H9 (cell line): ENCODE data around the gene TMPRSS2. TPM values are rescaled to one million over a fixed set of nuclear protein-coding genes. Genes with fewer than 3 reads are reported as not detected.

Experiments
- DNase-seq: peaks from one replicate; pipeline ENCODE4 v3.0.0-alpha.2; 2017
- H2AFZ ChIP-seq: one replicate; pipeline ENCODE4 v1.6.1; 2013; ENCODE audit warnings: mild to moderate bottlenecking, low read length, control low read depth, moderate library complexity
- H2AK5ac ChIP-seq: 2 replicates; pipeline ENCODE4 v1.6.1; 2013; ENCODE audit warnings: low read length, control low read depth, mixed read lengths; ENCODE audit not compliant: insufficient read length
- H2BK120ac ChIP-seq: one replicate; pipeline ENCODE4 v1.6.1; 2013; ENCODE audit warnings: low read depth, mild to moderate bottlenecking, low read length, control low read depth, inconsistent platforms; ENCODE audit not compliant: poor library complexity, severe bottlenecking
- H2BK12ac ChIP-seq: 2 replicates; pipeline ENCODE4 v1.6.1; 2013; ENCODE audit warnings: low read length, control low read depth, mixed read lengths, low read depth; ENCODE audit not compliant: insufficient read length
- H2BK15ac ChIP-seq: 2 replicates; pipeline ENCODE4 v1.6.1; 2013; ENCODE audit warnings: low read depth, low read length, control low read depth
- H2BK20ac ChIP-seq: one replicate; pipeline ENCODE4 v1.6.1; 2013; ENCODE audit warnings: low read depth, mild to moderate bottlenecking, low read length, control low read depth, inconsistent platforms; ENCODE audit not compliant: poor library complexity, severe bottlenecking
- H2BK5ac ChIP-seq: 2 replicates; pipeline ENCODE4 v1.6.1; 2013; ENCODE audit warnings: low read length, control low read depth, mixed read lengths; ENCODE audit not compliant: insufficient read length
- H3K14ac ChIP-seq: 2 replicates; pipeline ENCODE4 v1.6.1; 2013; ENCODE audit warnings: low read length, control low read depth; ENCODE audit not compliant: insufficient read depth
- H3K18ac ChIP-seq: 2 replicates; pipeline ENCODE4 v1.6.1; 2013; ENCODE audit warnings: low read depth, mild to moderate bottlenecking, mixed read lengths, low read length, control low read depth; ENCODE audit not compliant: insufficient read length
- H3K23ac ChIP-seq: 2 replicates; pipeline ENCODE4 v1.6.1; 2013; ENCODE audit warnings: low read length, control low read depth, mixed read lengths, low read depth; ENCODE audit not compliant: insufficient read length
- H3K23me2 ChIP-seq: 2 replicates; pipeline ENCODE4 v1.6.1; 2013; ENCODE audit warnings: low read depth, mild to moderate bottlenecking, mixed read lengths, low read length, control low read depth; ENCODE audit not compliant: insufficient read length, poor library complexity, severe bottlenecking
- H3K27ac ChIP-seq: 2 replicates; pipeline ENCODE4 v1.5.1; 2013; ENCODE audit warnings: low read length, control low read depth, mixed read lengths, low read depth; ENCODE audit not compliant: insufficient read length
- H3K27me3 ChIP-seq: 2 replicates; pipeline ENCODE4 v1.6.1; 2013; ENCODE audit warnings: low read length, control low read depth, inconsistent platforms; ENCODE audit not compliant: insufficient read depth
- H3K4ac ChIP-seq: 2 replicates; pipeline ENCODE4 v1.6.1; 2013; ENCODE audit warnings: low read depth, mild to moderate bottlenecking, control low read depth, inconsistent platforms, low read length, moderate library complexity
- H3K4me1 ChIP-seq: 2 replicates; pipeline ENCODE4 v1.6.1; 2013; ENCODE audit warnings: low read length, control low read depth, inconsistent platforms; ENCODE audit not compliant: insufficient read depth
- H3K4me2 ChIP-seq: 2 replicates; pipeline ENCODE4 v1.6.1; 2013; ENCODE audit warnings: low read length, control low read depth, mixed read lengths; ENCODE audit not compliant: insufficient read length, insufficient read depth
- H3K56ac ChIP-seq: 2 replicates; pipeline ENCODE4 v1.6.1; 2013; ENCODE audit warnings: low read depth, mild to moderate bottlenecking, mixed read lengths, low read length, control low read depth; ENCODE audit not compliant: insufficient read length
- H3K79me1 ChIP-seq: 2 replicates; pipeline ENCODE4 v1.6.1; 2013; ENCODE audit warnings: low read depth, mild to moderate bottlenecking, moderate library complexity, low read length, control low read depth, inconsistent platforms; ENCODE audit not compliant: insufficient read depth, poor library complexity, severe bottlenecking
- H3K79me2 ChIP-seq: 2 replicates; pipeline ENCODE4 v1.6.1; 2013; ENCODE audit warnings: low read length, control low read depth, inconsistent platforms; ENCODE audit not compliant: insufficient read depth
- H3K9ac ChIP-seq: 2 replicates; pipeline ENCODE4 v1.6.1; 2013; ENCODE audit warnings: low read length, control low read depth, mixed read lengths; ENCODE audit not compliant: insufficient read length; ENCODE audit errors: extremely low read depth
- H3K9me3 ChIP-seq: one replicate; pipeline ENCODE4 v1.6.1; 2013; ENCODE audit warnings: low read depth, low read length, inconsistent platforms; ENCODE audit not compliant: control insufficient read depth
- H3T11ph ChIP-seq: one replicate; pipeline ENCODE4 v1.6.1; 2013; ENCODE audit warnings: mild to moderate bottlenecking, low read length, control low read depth, inconsistent platforms
- H4K20me1 ChIP-seq: one replicate; pipeline ENCODE4 v1.6.1; 2013; ENCODE audit not compliant: control insufficient read depth, insufficient read length, insufficient read depth
- H4K5ac ChIP-seq: 2 replicates; pipeline ENCODE4 v1.6.1; 2013; ENCODE audit warnings: low read depth, mild to moderate bottlenecking, mixed read lengths, low read length, control low read depth; ENCODE audit not compliant: insufficient read length
- H4K8ac ChIP-seq: replicated peaks from 2 replicates; pipeline ENCODE4 v1.6.1; 2013; ENCODE audit warnings: low read length, control low read depth, mixed read lengths, low read depth; ENCODE audit not compliant: insufficient read length
- H4K91ac ChIP-seq: 2 replicates; pipeline ENCODE4 v1.6.1; 2013; ENCODE audit warnings: low read depth, mild to moderate bottlenecking, moderate library complexity, mixed read lengths, low read length, control low read depth; ENCODE audit not compliant: insufficient read length
- H3K27ac Mint-ChIP-seq, 3 experiments: 2 replicates in 2 of 3; 3 replicates in 1 of 3; pipeline ENCODE4 v1.8.0; 2020 to 2021; ENCODE audit warnings: mixed read lengths in 3 of 3, mild to moderate bottlenecking in 1 of 3, moderate library complexity in 1 of 3
- H3K27me3 Mint-ChIP-seq: 2 replicates; pipeline ENCODE4 v1.8.0; 2021; ENCODE audit warnings: low read depth, mild to moderate bottlenecking, moderate library complexity, mixed read lengths
- H3K36me3 Mint-ChIP-seq, 3 experiments: 2 replicates in 2 of 3; 3 replicates in 1 of 3; pipeline ENCODE4 v1.8.0; 2020 to 2021; ENCODE audit warnings: low read depth in 3 of 3, mixed read lengths in 3 of 3; ENCODE audit not compliant: insufficient read depth in 1 of 3
- H3K4me1 Mint-ChIP-seq, 2 experiments: 2 replicates each; pipeline ENCODE4 v1.8.0; 2020; ENCODE audit warnings: mixed read lengths in 2 of 2
- H3K4me3 Mint-ChIP-seq, 2 experiments: 2 replicates in 1 of 2; 3 replicates in 1 of 2; pipeline ENCODE4 v1.8.0; 2020 to 2021; ENCODE audit warnings: mild to moderate bottlenecking in 2 of 2, mixed read lengths in 2 of 2, moderate library complexity in 1 of 2
- H3K9me3 Mint-ChIP-seq, 2 experiments: 2 replicates in 1 of 2; 3 replicates in 1 of 2; pipeline ENCODE4 v1.8.0; 2020; ENCODE audit warnings: mild to moderate bottlenecking in 2 of 2, mixed read lengths in 2 of 2, moderate library complexity in 1 of 2
- CTCF ChIP-seq: fragments of 200-600 bp; sonication (generic); conservative IDR thresholded peaks from 3 replicates; pipeline ENCODE4 v1.8.0; 2021; ENCODE audit warnings: antibody characterized with exemption, mild to moderate bottlenecking
- WGBS: extraction: QIAGEN DNeasy Blood & Tissue Kit; methylation state at CpG from one replicate; pipeline ENCODE4 v1.1.7; 2013; ENCODE audit warnings: missing lambda C conversion rate, low lambda C conversion rate, mixed read lengths; ENCODE audit not compliant: insufficient read length; ENCODE audit errors: extremely low coverage; 5-methylcytosine and 5-hydroxymethylcytosine counted together
- total RNA-seq: library from RNA; stranded (reverse); gene quantifications from 2 replicates; pipeline ENCODE4 v1.2.1, GENCODE V29; 2021

TMPRSS2 gene
- total RNA-seq, 1 experiment from 2014 or later = 12.1 TPM

- Mint-ChIP-seq H3K4me3 (no peak overlapping the region), H3K36me3 (peaks cover 8 to 31% (median 12%) of the 10 kb centered on the region in 3 experiments), H3K4me1 (peaks cover 21% of the 10 kb centered on the region in 2 experiments), H3K27ac (no peak overlapping the region), H3K27me3 (no peaks in the 10 kb centered on the region; the same call in 1 of the 2 replicates), H3K9me3 (peaks cover 5 to 6% of the 10 kb centered on the region in 2 experiments; a peak in 3 of 5 replicates)
- no peak for TF ChIP-seq CTCF
- no peak overlapping the region for H3K4me2 ChIP-seq
- H3K27me3 ChIP-seq = no peaks in the 10 kb centered on the region
- H3K9ac ChIP-seq = no peak overlapping the region
- H4K20me1 ChIP-seq = no peaks in the 10 kb centered on the region
- no peak overlapping the region for H4K91ac ChIP-seq
- H2BK5ac ChIP-seq = no peak overlapping the region
- H3K23ac ChIP-seq = no peak overlapping the region
- H3T11ph ChIP-seq = no peak overlapping the region
- no peak overlapping the region for H3K27ac ChIP-seq
- no peaks in the 10 kb centered on the region for H3K9me3 ChIP-seq
- no peak overlapping the region for H3K56ac ChIP-seq
- no peak overlapping the region for H4K8ac ChIP-seq
- no peak overlapping the region for H2AFZ ChIP-seq
- H2AK5ac ChIP-seq = no peak overlapping the region
- H3K23me2 ChIP-seq = no peaks in the 10 kb centered on the region
- H2BK15ac ChIP-seq = no peak overlapping the region
- no peak overlapping the region for H3K14ac ChIP-seq
- H3K4ac ChIP-seq = no peak overlapping the region
- no peak overlapping the region for H4K5ac ChIP-seq
- no peak overlapping the region for H3K18ac ChIP-seq
- no peak overlapping the region for H2BK20ac ChIP-seq
- WGBS = no CpG with 5 or more reads among the region's 2 CpGs
- peaks cover 5% of the 10 kb centered on the region; the same call in 1 of the 2 replicates for H3K4me1 ChIP-seq
- no peak for DNase-seq
- no peak overlapping the region for H2BK12ac ChIP-seq
- no peaks in the 10 kb centered on the region for H3K79me1 ChIP-seq
- H3K79me2 ChIP-seq = no peaks in the 10 kb centered on the region
- no peak overlapping the region for H2BK120ac ChIP-seq
Measured at GRCh38 chr21:41433566-41433965, 74.4 kb downstream of the TMPRSS2 start.
